OCI-LY1 (cell line): ENCODE results near the gene LAPTM5.

Experiments
- H2AFZ ChIP-seq: fragments of 200-600 bp; sonication (generic), shearing (Covaris generic); 2 replicates; pipeline ENCODE4 v1.6.0; 2014; ENCODE audit warnings: antibody characterized with exemption, mild to moderate bottlenecking, low read length
- H3F3A ChIP-seq: fragments of 200-600 bp; sonication (generic), shearing (Covaris generic); 2 replicates; pipeline ENCODE4 v1.6.0; 2014; ENCODE audit warnings: mild to moderate bottlenecking, antibody characterized with exemption, low read length, moderate library complexity; ENCODE audit not compliant: insufficient read depth
- H3K27ac ChIP-seq: fragments of 200-600 bp; sonication (generic); 2 replicates; pipeline ENCODE4 v1.5.1; 2014; ENCODE audit warnings: low read length, mixed run types, mild to moderate bottlenecking, low read depth; ENCODE audit not compliant: poor library complexity, severe bottlenecking
- H3K27me3 ChIP-seq: fragments of 200-600 bp; sonication (generic); 2 replicates; pipeline ENCODE4 v1.6.0; 2014; ENCODE audit warnings: antibody characterized with exemption, mild to moderate bottlenecking, low read length, moderate library complexity; ENCODE audit not compliant: insufficient read depth
- H3K36me3 ChIP-seq: fragments of 200-600 bp; sonication (generic); 2 replicates; pipeline ENCODE4 v1.6.1; 2014; ENCODE audit warnings: mild to moderate bottlenecking, antibody characterized with exemption, low read length, moderate library complexity, mixed read lengths; ENCODE audit not compliant: insufficient read depth
- H3K4me1 ChIP-seq: fragments of 200-600 bp; sonication (generic); 2 replicates; pipeline ENCODE4 v1.5.1; 2014; ENCODE audit warnings: mild to moderate bottlenecking, low read length, moderate library complexity; ENCODE audit not compliant: insufficient read depth, severe bottlenecking
- H3K4me2 ChIP-seq: fragments of 200-600 bp; sonication (generic), shearing (Covaris generic); 2 replicates; pipeline ENCODE4 v1.6.1; 2014; ENCODE audit warnings: low read length
- H3K4me3 ChIP-seq: fragments of 200-600 bp; sonication (generic); 2 replicates; pipeline ENCODE4 v1.5.1; 2014; ENCODE audit warnings: low read length, low read depth, mild to moderate bottlenecking, mixed read lengths; ENCODE audit not compliant: poor library complexity, severe bottlenecking
- H3K79me2 ChIP-seq: fragments of 200-600 bp; shearing (Covaris generic); 2 replicates; pipeline ENCODE4 v1.6.1; 2016; ENCODE audit warnings: mixed run types, low read length, mixed read lengths; ENCODE audit not compliant: insufficient read depth
- H3K9ac ChIP-seq: fragments of 200-600 bp; sonication (generic), shearing (Covaris generic); 2 replicates; pipeline ENCODE4 v1.6.1; 2014; ENCODE audit warnings: mild to moderate bottlenecking, low read length, mixed read lengths
- H3K9me2 ChIP-seq: fragments of 200-600 bp; sonication (generic), shearing (Covaris generic); 2 replicates; pipeline ENCODE4 v1.6.1; 2014; ENCODE audit warnings: low read depth, mild to moderate bottlenecking, low read length, mixed read lengths
- H3K9me3 ChIP-seq: fragments of 200-600 bp; shearing (Covaris generic); 2 replicates; pipeline ENCODE4 v1.6.1; 2014; ENCODE audit warnings: low read length, mixed read lengths
- H4K20me1 ChIP-seq: fragments of 200-600 bp; sonication (generic), shearing (Covaris generic); 2 replicates; pipeline ENCODE4 v1.6.0; 2016; ENCODE audit warnings: mild to moderate bottlenecking, low read length; ENCODE audit not compliant: insufficient read depth
- EZH2 ChIP-seq: fragments of 200-600 bp; sonication (generic), shearing (Covaris generic); IDR thresholded peaks from 2 replicates; pipeline ENCODE4 v1.8.0; 2017; ENCODE audit warnings: borderline replicate concordance, mixed run types, mild to moderate bottlenecking, antibody characterized with exemption, low read length, moderate library complexity, mixed read lengths
- TF ChIP-seq, protein P1 (sequence below): fragments of 200-600 bp; sonication (generic), shearing (Covaris generic); IDR thresholded peaks from 2 replicates; pipeline ENCODE4 v1.5.1; 2017; ENCODE audit warnings: mild to moderate bottlenecking, antibody characterized with exemption, low read length, moderate library complexity, mixed read lengths

LAPTM5 gene

DNA sequence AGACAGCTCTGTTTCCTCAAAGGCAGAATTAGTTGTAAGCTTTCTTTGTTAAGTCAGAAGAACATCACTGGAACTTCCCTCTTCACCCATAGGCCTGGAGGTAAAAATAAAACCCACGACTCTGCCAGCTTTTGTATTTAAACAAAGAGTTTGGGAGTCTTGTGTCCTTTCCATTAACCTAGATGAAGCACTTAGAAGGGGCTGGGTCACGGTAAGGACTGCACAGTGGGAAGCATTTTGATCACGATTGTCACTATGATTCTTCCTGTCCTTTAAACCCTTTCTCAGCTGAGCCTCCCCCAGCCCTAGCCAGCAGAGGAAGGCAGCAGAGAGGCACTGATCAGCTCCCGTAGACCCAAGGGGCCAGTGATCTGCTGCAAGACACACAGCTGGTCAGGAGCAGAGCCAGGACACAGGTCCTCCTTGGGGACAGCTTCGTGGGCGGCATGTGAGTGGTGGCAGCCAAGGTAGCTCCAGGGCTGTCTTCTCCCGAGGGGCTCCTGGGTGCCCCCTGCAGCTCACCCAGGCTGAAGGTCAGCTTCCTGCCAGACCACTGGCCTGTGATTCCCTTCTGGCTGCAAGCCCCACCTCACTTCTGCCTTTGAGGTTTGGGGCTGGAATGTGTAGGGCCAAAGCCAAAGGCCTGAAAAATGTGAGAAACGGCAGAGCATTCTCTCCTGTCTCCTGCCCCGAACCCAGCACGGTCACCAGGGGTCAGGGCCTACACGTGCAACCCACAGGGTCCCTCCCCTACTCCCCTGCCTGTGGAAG, 4.0 kb upstream of the LAPTM5 start:
- H3K36me3 ChIP-seq: no peaks in the 10 kb centered on the region
- no peak overlapping the region for H2AFZ ChIP-seq
- peaks cover 5% of the 10 kb centered on the region; the same call in 1 of the 2 replicates for H3K27me3 ChIP-seq
- no peak overlapping the region; the same call in 1 of the 2 replicates for H3K4me2 ChIP-seq
- TF ChIP-seq EZH2: no peak
- TF ChIP-seq, protein P1, sequence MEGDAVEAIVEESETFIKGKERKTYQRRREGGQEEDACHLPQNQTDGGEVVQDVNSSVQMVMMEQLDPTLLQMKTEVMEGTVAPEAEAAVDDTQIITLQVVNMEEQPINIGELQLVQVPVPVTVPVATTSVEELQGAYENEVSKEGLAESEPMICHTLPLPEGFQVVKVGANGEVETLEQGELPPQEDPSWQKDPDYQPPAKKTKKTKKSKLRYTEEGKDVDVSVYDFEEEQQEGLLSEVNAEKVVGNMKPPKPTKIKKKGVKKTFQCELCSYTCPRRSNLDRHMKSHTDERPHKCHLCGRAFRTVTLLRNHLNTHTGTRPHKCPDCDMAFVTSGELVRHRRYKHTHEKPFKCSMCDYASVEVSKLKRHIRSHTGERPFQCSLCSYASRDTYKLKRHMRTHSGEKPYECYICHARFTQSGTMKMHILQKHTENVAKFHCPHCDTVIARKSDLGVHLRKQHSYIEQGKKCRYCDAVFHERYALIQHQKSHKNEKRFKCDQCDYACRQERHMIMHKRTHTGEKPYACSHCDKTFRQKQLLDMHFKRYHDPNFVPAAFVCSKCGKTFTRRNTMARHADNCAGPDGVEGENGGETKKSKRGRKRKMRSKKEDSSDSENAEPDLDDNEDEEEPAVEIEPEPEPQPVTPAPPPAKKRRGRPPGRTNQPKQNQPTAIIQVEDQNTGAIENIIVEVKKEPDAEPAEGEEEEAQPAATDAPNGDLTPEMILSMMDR: no peak
- no peaks in the 10 kb centered on the region for H4K20me1 ChIP-seq
- peak overlapping the region; percentile 45 for H3K27ac ChIP-seq
- no peak overlapping the region for H3K9ac ChIP-seq
- no peaks in the 10 kb centered on the region for H3K79me2 ChIP-seq
- H3K9me3 ChIP-seq: no peaks in the 10 kb centered on the region
- H3K9me2 ChIP-seq: no peaks in the 10 kb centered on the region
- H3K4me1 ChIP-seq: peaks cover 59% of the 10 kb centered on the region
- H3K4me3 ChIP-seq: no peak overlapping the region
- no peaks in the 10 kb centered on the region; the same call in 1 of the 2 replicates for H3F3A ChIP-seq

DNA sequence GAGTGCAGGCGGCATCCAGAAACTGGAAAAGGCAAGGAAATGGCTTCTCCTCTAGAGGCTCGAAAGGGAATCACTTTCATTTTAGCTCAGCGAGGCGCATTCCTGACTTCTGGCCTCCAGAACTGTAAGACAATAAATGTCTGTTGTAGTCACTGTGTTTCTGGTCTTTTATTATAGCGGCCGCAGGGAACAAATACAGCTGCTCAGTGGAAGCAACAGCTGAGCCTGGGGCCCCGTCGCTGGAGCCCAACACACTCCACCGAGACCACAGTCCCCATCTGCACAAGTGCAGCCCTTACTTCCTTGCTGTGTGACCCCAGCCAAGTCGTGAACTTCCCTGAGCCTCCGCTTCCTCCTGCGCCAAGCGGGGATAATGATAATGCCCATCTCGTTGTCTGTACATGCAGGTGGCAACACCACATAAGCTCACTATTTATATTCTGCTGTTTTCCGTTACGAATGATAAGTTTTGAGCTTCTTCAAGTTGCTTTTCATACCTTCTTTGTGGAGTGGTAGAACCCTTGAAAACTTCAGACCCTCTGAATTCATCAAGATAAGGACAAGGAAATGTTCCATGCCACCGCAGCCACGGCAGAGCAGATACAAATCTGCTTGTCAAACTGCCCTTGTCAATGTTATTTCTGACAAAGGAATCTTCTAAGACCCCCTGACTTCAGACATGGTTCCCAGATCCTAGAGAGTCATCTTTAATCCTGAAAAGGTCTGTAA, 3.2 kb upstream of the LAPTM5 start:
- H3K9me2 ChIP-seq: no peaks in the 10 kb centered on the region
- no peaks in the 10 kb centered on the region for H3K79me2 ChIP-seq
- H3K9me3 ChIP-seq: no peaks in the 10 kb centered on the region
- H3K27me3 ChIP-seq: peaks cover 5% of the 10 kb centered on the region; the same call in 1 of the 2 replicates
- H4K20me1 ChIP-seq: no peaks in the 10 kb centered on the region
- H3K4me3 ChIP-seq: no peak overlapping the region
- no peaks in the 10 kb centered on the region; the same call in 1 of the 2 replicates for H3F3A ChIP-seq
- H3K4me1 ChIP-seq: peaks cover 67% of the 10 kb centered on the region
- H3K4me2 ChIP-seq: peak overlapping the region; percentile 43
- no peak overlapping the region for H2AFZ ChIP-seq
- TF ChIP-seq EZH2: no peak
- TF ChIP-seq, protein P1: no peak
- no peaks in the 10 kb centered on the region for H3K36me3 ChIP-seq
- H3K27ac ChIP-seq: peak overlapping the region; percentile 45
- peak overlapping the region; percentile 14; the same call in 1 of the 2 replicates for H3K9ac ChIP-seq

DNA sequence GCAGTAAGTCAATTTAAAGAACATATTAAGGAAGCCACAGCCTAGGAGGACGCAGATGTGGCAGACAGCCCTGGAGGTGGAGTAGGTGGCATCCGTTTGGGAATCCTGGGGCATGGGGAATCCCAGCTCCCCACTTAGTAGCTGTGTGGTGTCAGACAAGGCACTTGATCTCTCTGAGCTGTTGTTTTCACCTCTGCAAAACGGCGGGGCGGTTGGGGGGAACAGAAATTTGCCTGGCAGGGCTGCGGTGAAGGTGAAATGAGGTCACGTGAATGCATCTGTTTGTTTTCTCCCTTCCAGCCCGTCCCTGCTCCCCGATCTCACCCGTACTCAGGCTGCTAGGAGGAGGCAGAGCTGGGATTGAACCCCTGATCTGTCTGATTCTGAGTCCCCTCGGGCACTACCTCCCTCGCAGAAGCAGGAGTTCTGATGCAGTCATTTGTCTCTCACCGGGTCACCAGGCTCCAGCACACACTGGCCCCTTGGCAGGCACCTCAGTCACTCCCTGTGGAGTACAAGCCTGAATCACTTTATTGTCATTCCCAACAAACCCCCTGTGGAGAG, 2.2 kb upstream of the LAPTM5 start:
- no peak for TF ChIP-seq EZH2
- TF ChIP-seq, protein P1: no peak
- H3K4me3 ChIP-seq: no peak overlapping the region
- no peaks in the 10 kb centered on the region; the same call in 1 of the 2 replicates for H3F3A ChIP-seq
- no peaks in the 10 kb centered on the region for H3K9me3 ChIP-seq
- H3K9ac ChIP-seq: 0 out of 2 replicates have a peak overlapping the region, but pooled peaks have one; percentile 4
- no peak overlapping the region for H2AFZ ChIP-seq
- H3K9me2 ChIP-seq: no peaks in the 10 kb centered on the region
- H3K4me2 ChIP-seq: peak overlapping the region; percentile 43
- H4K20me1 ChIP-seq: no peaks in the 10 kb centered on the region
- peaks cover 70% of the 10 kb centered on the region for H3K4me1 ChIP-seq
- H3K27ac ChIP-seq: peak overlapping the region; percentile 45
- H3K27me3 ChIP-seq: peaks cover 5% of the 10 kb centered on the region; the same call in 1 of the 2 replicates
- no peaks in the 10 kb centered on the region for H3K79me2 ChIP-seq
- H3K36me3 ChIP-seq: no peaks in the 10 kb centered on the region
